ENCODE results near the gene ASTN2.

- TF ChIP-seq, protein P1, sequence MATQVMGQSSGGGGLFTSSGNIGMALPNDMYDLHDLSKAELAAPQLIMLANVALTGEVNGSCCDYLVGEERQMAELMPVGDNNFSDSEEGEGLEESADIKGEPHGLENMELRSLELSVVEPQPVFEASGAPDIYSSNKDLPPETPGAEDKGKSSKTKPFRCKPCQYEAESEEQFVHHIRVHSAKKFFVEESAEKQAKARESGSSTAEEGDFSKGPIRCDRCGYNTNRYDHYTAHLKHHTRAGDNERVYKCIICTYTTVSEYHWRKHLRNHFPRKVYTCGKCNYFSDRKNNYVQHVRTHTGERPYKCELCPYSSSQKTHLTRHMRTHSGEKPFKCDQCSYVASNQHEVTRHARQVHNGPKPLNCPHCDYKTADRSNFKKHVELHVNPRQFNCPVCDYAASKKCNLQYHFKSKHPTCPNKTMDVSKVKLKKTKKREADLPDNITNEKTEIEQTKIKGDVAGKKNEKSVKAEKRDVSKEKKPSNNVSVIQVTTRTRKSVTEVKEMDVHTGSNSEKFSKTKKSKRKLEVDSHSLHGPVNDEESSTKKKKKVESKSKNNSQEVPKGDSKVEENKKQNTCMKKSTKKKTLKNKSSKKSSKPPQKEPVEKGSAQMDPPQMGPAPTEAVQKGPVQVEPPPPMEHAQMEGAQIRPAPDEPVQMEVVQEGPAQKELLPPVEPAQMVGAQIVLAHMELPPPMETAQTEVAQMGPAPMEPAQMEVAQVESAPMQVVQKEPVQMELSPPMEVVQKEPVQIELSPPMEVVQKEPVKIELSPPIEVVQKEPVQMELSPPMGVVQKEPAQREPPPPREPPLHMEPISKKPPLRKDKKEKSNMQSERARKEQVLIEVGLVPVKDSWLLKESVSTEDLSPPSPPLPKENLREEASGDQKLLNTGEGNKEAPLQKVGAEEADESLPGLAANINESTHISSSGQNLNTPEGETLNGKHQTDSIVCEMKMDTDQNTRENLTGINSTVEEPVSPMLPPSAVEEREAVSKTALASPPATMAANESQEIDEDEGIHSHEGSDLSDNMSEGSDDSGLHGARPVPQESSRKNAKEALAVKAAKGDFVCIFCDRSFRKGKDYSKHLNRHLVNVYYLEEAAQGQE (IDR thresholded peaks at IDR 0.05; ENCODE audit: insufficient read depth in 1 of 2, low read depth in 2 of 2, low read length in 2 of 2): no peak
- no peak for TF ChIP-seq POLR2AphosphoS5 (IDR thresholded peaks at IDR 0.05; ENCODE audit: low read depth, low read length)
- TF ChIP-seq TAF1 (IDR thresholded peaks at IDR 0.05; ENCODE audit: borderline replicate concordance, insufficient read depth, low read length): no peak
- TF ChIP-seq SIN3A (IDR thresholded peaks at IDR 0.05; ENCODE audit: borderline replicate concordance, insufficient read depth, low read length): no peak
- no peak for TF ChIP-seq FOXP2 (optimal IDR thresholded peaks at IDR 0.05; ENCODE audit: borderline replicate concordance, extremely low read depth, extremely low read length, insufficient read depth)
Observed at GRCh38 chr9:117250610-117251215, 164.1 kb downstream of the ASTN2 start.

Measured in PFSK-1 (cell line).